ENCODE data around the gene UBASH3B.
"Not testable (repeated sequence)": the region's sequence is repeated elsewhere in the genome, so short reads cannot be mapped to it uniquely, and the experiment has no call there.

UBASH3B gene

DNA sequence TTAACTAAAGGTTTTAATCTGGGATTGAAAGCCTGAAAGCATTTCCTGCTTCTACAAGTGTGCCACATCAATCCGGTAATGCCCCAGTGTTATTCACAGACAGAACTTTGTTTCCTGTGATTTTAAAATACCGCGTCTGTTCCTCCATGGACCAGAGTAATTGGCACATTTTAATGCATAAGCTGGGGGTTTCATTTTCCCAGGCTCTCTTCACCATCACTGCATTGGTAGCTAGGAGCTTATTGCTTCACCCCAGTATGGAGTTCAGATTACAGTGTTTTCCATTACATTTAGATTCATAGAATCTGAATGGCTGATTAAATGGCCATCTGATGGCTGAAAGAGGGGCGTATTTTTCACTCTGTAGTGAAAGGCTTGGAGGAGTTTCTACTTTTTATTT, 157.1 kb downstream of the UBASH3B start:
- DNase-seq (ENCODE audit: low read depth in 2 of 2) = no peak

- DNase-seq (ENCODE audit: low read depth in 2 of 2) = no peak
Measured at GRCh38 chr11:122813176-122813893, 157.8 kb downstream of the UBASH3B start.

DNA sequence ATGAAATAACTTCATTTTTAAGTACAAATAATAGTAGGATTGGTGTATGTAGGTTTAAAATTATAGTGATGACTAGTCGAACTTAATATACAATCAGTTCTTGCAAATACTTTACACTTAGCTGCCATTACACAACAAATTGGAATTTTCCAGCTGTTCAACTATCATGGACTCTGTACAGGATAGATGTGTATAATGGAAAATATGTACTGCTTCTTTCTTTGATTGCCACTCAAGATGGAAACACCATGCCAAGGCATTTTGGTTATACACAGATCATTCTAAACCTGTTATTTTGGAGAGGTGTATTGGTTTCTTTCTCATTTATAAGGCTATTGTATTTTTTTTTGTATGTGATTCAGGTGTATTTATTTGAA, 158.4 kb downstream of the UBASH3B start:
- no peak for DNase-seq (ENCODE audit: low read depth in 2 of 2)

GRCh38 chr11:122814401-122814800, 158.9 kb downstream of the UBASH3B start:
- no peak for DNase-seq (ENCODE audit: low read depth in 2 of 2)

GRCh38 chr11:122815900-122816299, 160.4 kb downstream of the UBASH3B start:
- no peak for DNase-seq (ENCODE audit: low read depth in 2 of 2)

GRCh38 chr11:122816761-122817520, 161.4 kb downstream of the UBASH3B start:
- DNase-seq (ENCODE audit: low read depth in 2 of 2) = no peak

- DNase-seq (ENCODE audit: low read depth in 2 of 2) = no peak
Measured at GRCh38 chr11:122820158-122820557, 164.6 kb downstream of the UBASH3B start.

- no peak for DNase-seq (ENCODE audit: low read depth in 2 of 2)
Measured at GRCh38 chr11:122821169-122821568, 165.6 kb downstream of the UBASH3B start.

GRCh38 chr11:122822241-122822640, 166.7 kb downstream of the UBASH3B start:
- DNase-seq (ENCODE audit: low read depth in 2 of 2) = no peak

GRCh38 chr11:122823564-122823963, 168.0 kb downstream of the UBASH3B start:
- DNase-seq (ENCODE audit: low read depth in 2 of 2) = no peak

GRCh38 chr11:122829371-122829770, 173.8 kb downstream of the UBASH3B start:
- not testable (repeated sequence) for DNase-seq (ENCODE audit: low read depth in 2 of 2)

- not testable (repeated sequence) for DNase-seq (ENCODE audit: low read depth in 2 of 2)
Measured at GRCh38 chr11:122832297-122832696, 176.8 kb downstream of the UBASH3B start.

DNA sequence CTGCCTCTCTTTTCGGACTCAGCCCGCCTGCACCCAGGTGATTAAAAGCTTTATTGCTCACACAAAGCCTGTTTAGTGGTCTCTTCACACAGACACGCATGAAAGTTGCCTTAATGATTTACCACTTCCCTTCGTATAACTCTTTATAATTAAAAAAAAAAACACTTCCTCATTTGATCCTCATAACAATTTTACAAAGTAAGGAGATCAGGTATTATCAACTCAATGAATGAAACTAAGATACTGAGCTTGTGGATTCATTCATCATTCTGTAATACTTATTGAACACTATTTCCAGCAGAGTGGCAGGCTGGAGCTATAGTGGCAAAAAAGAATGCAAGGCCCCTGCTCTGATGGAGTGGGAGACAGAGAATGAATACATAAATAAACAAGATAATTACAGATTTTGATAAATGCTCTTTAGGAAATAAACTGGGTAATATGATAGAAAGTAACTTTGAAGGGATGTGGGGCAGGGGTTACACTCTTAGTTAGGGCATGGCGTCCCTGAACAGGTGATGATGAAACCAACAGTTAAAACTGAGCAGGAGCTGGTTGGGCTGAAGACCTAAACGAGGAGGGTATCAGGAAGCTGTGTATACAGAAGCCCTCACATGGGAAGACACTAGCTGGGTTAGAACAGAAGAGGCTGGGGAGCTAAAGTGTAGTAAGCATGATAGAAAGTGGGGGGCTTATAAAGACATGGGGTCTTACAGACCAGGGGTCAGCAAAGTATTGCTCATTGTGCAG, 177.4 kb downstream of the UBASH3B start:
- DNase-seq (ENCODE audit: low read depth in 2 of 2) = no peak

GRCh38 chr11:122833846-122834464, 178.4 kb downstream of the UBASH3B start:
- DNase-seq (ENCODE audit: low read depth in 2 of 2) = no peak

DNA sequence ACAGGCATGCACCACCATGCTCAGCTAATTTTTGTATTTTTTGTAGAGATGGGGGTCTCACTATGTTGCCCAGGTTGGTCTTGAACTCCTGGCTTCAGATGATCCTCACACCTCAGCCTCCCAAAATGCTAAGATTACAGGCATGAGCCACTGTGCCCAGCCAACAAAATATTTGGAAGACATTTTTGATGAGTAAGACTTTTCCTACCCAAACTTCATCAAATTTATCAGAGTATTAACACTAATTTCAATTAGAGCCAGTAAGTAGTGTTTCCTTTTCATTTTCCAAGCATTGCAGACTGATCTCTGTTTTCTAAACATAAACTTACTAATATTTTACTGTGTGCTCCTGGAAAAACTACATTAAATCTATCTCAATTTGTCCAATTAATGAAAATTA, 181.4 kb downstream of the UBASH3B start:
- no peak for DNase-seq (ENCODE audit: low read depth in 2 of 2)

GRCh38 chr11:122837528-122838346, 182.2 kb downstream of the UBASH3B start:
- DNase-seq (ENCODE audit: low read depth in 2 of 2) = no peak

GRCh38 chr11:122843281-122844141, 188.0 kb downstream of the UBASH3B start:
- DNase-seq (ENCODE audit: low read depth in 2 of 2) = no peak

DNA sequence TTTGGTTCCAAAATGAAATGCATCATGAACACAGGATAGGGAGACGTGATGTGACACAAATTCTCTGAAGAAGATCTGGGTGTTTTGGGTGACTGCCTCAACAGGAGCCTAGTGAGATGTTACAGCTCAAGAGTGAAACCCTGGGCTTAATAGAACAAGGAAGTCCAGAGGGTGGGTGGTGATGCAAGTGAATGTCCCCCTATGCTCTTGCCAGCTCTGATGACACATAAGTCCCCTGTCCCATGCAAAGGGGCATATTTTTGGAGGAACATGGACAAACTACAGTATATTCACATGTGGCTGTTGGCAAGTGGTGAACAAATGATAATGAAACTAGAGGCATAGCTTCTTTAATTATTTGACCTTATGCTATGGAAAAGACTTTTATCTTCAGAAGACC, 191.9 kb downstream of the UBASH3B start:
- DNase-seq (ENCODE audit: low read depth in 2 of 2) = no peak

GRCh38 chr11:122848186-122848585, 192.7 kb downstream of the UBASH3B start:
- no peak for DNase-seq (ENCODE audit: low read depth in 2 of 2)

GRCh38 chr11:122850076-122850631, 194.6 kb downstream of the UBASH3B start:
- no peak for DNase-seq (ENCODE audit: low read depth in 2 of 2)

Data from stimulated activated CD4-positive, alpha-beta T cell treated with anti-CD3 and anti-CD28 coated beads, Interleukin-1b, Interleukin-23, amount 100 ng/mL, for 4 hours (primary cell).